Measurements from ENCODE around the gene TXNRD2. TPM values are rescaled to one million over a fixed set of nuclear protein-coding genes. Genes with fewer than 3 reads are reported as not detected.

Gene TXNRD2
- total RNA-seq, 2 donors from 2014 or later, result 7.3 to 13.6 TPM

DNA sequence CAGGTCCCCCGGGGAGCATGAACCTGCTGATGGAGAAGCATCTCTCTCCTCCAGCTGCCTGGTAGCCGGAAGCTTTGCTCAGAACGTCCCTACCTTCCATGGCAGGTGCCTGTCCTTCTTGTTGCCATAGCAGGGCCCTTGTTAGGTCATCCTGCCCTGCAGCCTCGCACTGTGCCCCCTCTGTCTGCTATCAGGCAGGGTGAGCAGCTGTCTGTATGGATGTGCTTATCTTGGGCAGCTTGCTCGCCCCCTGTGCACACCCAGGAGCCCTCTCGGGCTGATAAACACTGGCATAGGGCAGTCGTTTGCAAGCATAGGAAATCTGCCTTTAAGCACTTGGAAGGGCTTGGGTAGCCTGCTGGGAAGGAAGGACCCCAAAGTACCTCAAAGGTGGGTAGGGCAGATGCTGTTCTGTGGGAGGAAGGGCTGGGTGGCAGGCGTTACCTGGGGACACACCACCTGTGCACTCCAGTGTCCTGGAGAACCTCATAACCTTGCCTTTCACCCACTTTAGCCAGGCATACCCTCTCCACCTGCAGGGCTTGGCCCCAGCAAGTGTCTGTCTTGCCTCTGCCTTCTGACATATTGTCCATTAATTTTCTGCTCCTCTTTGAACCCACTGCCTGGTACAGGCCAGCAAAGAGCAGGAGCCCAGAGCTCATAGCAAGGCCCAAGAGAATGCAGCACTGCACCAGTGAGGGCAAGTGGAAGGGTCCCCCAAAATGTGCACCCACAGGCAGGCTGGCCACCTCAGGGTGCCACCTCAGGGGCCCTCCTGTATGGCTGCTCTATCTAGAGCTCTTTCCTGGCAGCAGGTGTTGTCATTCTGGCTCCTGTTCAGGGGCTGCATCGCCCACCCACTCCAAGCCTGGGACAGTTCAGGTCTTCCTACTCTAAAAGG, 8.0 kb downstream of the TXNRD2 start:
- Mint-ChIP-seq H3K9me3 (peaks cover 39% of the 10 kb centered on the region), H3K27ac (no peak overlapping the region), H3K27me3 (ENCODE audit: insufficient read depth) (peaks cover 2% of the 10 kb centered on the region), H3K4me1 (no peaks in the 10 kb centered on the region), H3K4me3 (no peak overlapping the region), H3K36me3 (ENCODE audit: low read depth) (peaks cover 21% of the 10 kb centered on the region)
- no peaks in the 10 kb centered on the region for H3K27me3 ChIP-seq (ENCODE audit: control insufficient read depth, insufficient read depth, low read length, poor library complexity, severe bottlenecking)
- no peak for DNase-seq
- no peak overlapping the region for H3K4me3 ChIP-seq (ENCODE audit: low read length)
- no peaks in the 10 kb centered on the region for H3K36me3 ChIP-seq (ENCODE audit: control insufficient read depth, insufficient read depth, low read length)
- H3K9me3 ChIP-seq (ENCODE audit: control insufficient read depth, low read length), result peaks cover 31% of the 10 kb centered on the region
- no peak overlapping the region for H3K9ac ChIP-seq (ENCODE audit: extremely low read depth, low read length, poor library complexity, severe bottlenecking)
- TF ChIP-seq, protein P1, sequence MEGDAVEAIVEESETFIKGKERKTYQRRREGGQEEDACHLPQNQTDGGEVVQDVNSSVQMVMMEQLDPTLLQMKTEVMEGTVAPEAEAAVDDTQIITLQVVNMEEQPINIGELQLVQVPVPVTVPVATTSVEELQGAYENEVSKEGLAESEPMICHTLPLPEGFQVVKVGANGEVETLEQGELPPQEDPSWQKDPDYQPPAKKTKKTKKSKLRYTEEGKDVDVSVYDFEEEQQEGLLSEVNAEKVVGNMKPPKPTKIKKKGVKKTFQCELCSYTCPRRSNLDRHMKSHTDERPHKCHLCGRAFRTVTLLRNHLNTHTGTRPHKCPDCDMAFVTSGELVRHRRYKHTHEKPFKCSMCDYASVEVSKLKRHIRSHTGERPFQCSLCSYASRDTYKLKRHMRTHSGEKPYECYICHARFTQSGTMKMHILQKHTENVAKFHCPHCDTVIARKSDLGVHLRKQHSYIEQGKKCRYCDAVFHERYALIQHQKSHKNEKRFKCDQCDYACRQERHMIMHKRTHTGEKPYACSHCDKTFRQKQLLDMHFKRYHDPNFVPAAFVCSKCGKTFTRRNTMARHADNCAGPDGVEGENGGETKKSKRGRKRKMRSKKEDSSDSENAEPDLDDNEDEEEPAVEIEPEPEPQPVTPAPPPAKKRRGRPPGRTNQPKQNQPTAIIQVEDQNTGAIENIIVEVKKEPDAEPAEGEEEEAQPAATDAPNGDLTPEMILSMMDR (conservative IDR thresholded peaks at IDR 0.05), result no peak
- H3K4me1 ChIP-seq (ENCODE audit: control insufficient read depth, insufficient read depth, low read length), result no peaks in the 10 kb centered on the region
- no peak overlapping the region for H3K27ac ChIP-seq (ENCODE audit: low read depth, low read length)
- 87 to 100% methylated on average over 6 to 9 of the region's 9 CpGs for WGBS, 2 experiments (ENCODE audit: insufficient coverage in 1 of 2, insufficient read length in 1 of 2)

DNA sequence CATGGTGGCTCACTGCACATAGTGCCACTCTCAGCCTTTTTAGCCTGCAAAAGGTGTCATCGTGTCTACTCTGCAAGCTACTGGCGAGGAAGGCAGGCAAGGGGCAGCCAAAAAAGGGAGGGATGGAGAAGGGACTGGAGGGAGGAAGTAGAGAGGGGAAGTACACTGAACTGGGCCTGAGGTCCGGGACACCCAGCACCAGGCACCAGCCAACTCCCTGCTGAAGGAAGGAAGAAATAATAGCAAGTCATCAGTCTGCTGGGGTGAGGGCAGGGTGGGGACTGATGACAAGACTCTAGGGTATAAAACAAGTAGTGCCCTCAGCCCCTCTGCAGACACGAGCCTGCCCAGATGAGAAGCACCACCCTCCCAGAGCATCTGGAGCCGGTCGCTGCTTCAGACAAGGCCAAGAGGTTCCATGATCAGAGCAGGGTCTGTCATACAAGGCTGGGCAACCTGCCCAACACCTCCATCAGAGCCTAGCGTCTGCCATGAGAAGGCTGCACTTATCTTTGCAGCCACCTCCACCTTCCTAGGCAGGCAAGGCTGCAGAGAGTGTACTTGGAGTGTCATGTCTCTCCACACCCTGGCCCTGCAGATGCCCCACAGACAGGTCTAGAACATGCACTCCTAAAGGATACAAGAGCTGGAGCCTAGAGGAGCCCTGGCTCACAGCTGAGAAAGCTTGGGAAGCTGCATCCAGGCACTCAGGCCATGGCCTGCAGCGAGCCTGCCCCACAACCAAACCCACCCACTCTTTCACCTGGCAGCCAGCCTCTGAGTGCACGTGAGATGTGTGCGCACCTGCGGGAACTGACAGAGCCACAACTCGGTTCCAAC, 9.0 kb downstream of the TXNRD2 start:
- Mint-ChIP-seq H3K36me3 (ENCODE audit: low read depth) (peaks cover 21% of the 10 kb centered on the region), H3K9me3 (peaks cover 31% of the 10 kb centered on the region), H3K27ac (no peak overlapping the region), H3K4me3 (no peak overlapping the region), H3K27me3 (ENCODE audit: insufficient read depth) (peaks cover 2% of the 10 kb centered on the region), H3K4me1 (no peaks in the 10 kb centered on the region)
- H3K9me3 ChIP-seq (ENCODE audit: control insufficient read depth, low read length), result peaks cover 21% of the 10 kb centered on the region
- 86 to 92% methylated on average over 7 to 12 of the region's 12 CpGs for WGBS, 2 experiments (ENCODE audit: insufficient coverage in 1 of 2, insufficient read length in 1 of 2)
- TF ChIP-seq, protein P1 (conservative IDR thresholded peaks at IDR 0.05), result no peak
- H3K4me3 ChIP-seq (ENCODE audit: low read length), result no peak overlapping the region
- no peak overlapping the region for H3K9ac ChIP-seq (ENCODE audit: extremely low read depth, low read length, poor library complexity, severe bottlenecking)
- H3K27me3 ChIP-seq (ENCODE audit: control insufficient read depth, insufficient read depth, low read length, poor library complexity, severe bottlenecking), result no peaks in the 10 kb centered on the region
- DNase-seq, result no peak
- no peak overlapping the region for H3K27ac ChIP-seq (ENCODE audit: low read depth, low read length)
- H3K36me3 ChIP-seq (ENCODE audit: control insufficient read depth, insufficient read depth, low read length), result no peaks in the 10 kb centered on the region
- H3K4me1 ChIP-seq (ENCODE audit: control insufficient read depth, insufficient read depth, low read length), result no peaks in the 10 kb centered on the region

DNA sequence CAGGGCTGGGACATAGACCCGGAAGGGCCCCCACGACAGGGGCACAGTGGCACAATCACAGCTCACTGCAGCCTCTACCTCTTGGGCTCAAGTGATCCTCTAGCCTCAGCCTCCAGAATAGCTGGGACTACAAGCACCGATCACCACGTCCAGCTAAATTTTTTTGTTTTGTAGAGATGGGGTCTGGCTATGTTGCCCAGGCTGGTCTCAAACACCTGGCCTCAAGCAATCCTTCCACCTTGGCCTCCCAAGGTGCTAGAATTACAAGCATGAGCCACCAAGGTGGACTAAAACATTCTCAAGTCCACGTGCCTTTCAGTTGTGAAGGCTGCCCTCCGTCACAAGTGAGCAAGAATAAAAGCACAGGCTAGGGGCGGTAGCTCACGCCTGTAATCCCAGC, 10.1 kb downstream of the TXNRD2 start:
- Histone ChIP-seq H3K36me3 (ENCODE audit: control insufficient read depth, insufficient read depth, low read length) (no peaks in the 10 kb centered on the region), H3K4me1 (ENCODE audit: control insufficient read depth, insufficient read depth, low read length) (no peaks in the 10 kb centered on the region), H3K27me3 (ENCODE audit: control insufficient read depth, insufficient read depth, low read length, poor library complexity, severe bottlenecking) (no peaks in the 10 kb centered on the region), H3K9ac (ENCODE audit: extremely low read depth, low read length, poor library complexity, severe bottlenecking) (no peak overlapping the region), H3K9me3 (ENCODE audit: control insufficient read depth, low read length) (peaks cover 12% of the 10 kb centered on the region), H3K27ac (ENCODE audit: low read depth, low read length) (no peak overlapping the region), H3K4me3 (ENCODE audit: low read length) (no peak overlapping the region)
- peaks cover 2% of the 10 kb centered on the region for H3K27me3 Mint-ChIP-seq (ENCODE audit: insufficient read depth)
- 92 to 93% methylated on average over 6 to 8 of the region's 8 CpGs for WGBS, 2 experiments (ENCODE audit: insufficient coverage in 1 of 2, insufficient read length in 1 of 2)
- H3K4me1 Mint-ChIP-seq, result no peaks in the 10 kb centered on the region
- TF ChIP-seq, protein P1 (conservative IDR thresholded peaks at IDR 0.05), result no peak
- peaks cover 21% of the 10 kb centered on the region for H3K9me3 Mint-ChIP-seq
- no peak for DNase-seq
- peaks cover 14% of the 10 kb centered on the region for H3K36me3 Mint-ChIP-seq (ENCODE audit: low read depth)
- H3K4me3 Mint-ChIP-seq, result no peak overlapping the region
- H3K27ac Mint-ChIP-seq, result no peak overlapping the region
